ENCODE measurements around the gene EDA. TPM values are rescaled to one million over a fixed set of nuclear protein-coding genes. Genes with fewer than 3 reads are reported as not detected.

Gene EDA
- total RNA-seq, 1 donor, result under 0.01 TPM

GRCh38 chrX:70046978-70047377 lies 431.1 kb downstream of the EDA start:
- no peaks in the 10 kb centered on the region for H3K9me3 ChIP-seq (ENCODE audit: low read depth, low read length)
- H3K79me2 ChIP-seq (ENCODE audit: insufficient read depth, low read length), result no peaks in the 10 kb centered on the region
- H3K4me1 ChIP-seq (ENCODE audit: insufficient read depth, low read length), result no peaks in the 10 kb centered on the region
- TF ChIP-seq, protein P1, sequence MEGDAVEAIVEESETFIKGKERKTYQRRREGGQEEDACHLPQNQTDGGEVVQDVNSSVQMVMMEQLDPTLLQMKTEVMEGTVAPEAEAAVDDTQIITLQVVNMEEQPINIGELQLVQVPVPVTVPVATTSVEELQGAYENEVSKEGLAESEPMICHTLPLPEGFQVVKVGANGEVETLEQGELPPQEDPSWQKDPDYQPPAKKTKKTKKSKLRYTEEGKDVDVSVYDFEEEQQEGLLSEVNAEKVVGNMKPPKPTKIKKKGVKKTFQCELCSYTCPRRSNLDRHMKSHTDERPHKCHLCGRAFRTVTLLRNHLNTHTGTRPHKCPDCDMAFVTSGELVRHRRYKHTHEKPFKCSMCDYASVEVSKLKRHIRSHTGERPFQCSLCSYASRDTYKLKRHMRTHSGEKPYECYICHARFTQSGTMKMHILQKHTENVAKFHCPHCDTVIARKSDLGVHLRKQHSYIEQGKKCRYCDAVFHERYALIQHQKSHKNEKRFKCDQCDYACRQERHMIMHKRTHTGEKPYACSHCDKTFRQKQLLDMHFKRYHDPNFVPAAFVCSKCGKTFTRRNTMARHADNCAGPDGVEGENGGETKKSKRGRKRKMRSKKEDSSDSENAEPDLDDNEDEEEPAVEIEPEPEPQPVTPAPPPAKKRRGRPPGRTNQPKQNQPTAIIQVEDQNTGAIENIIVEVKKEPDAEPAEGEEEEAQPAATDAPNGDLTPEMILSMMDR (IDR thresholded peaks at IDR 0.05; ENCODE audit: extremely low read depth, low read depth, low read length), result no peak
- no peak overlapping the region for H3K27ac ChIP-seq (ENCODE audit: low read depth, low read length)
- H3K27me3 ChIP-seq (ENCODE audit: insufficient read depth, low read length), result no peaks in the 10 kb centered on the region
- H2AFZ ChIP-seq (ENCODE audit: low read length), result peak overlapping the region; percentile 8
- no peak overlapping the region for H3K4me2 ChIP-seq (ENCODE audit: insufficient read depth, low read length)
- H3K4me3 ChIP-seq (ENCODE audit: insufficient read depth, low read length), result no peak overlapping the region
- no peaks in the 10 kb centered on the region for H3K36me3 ChIP-seq (ENCODE audit: insufficient read depth, low read length)
- no peaks in the 10 kb centered on the region for H4K20me1 ChIP-seq (ENCODE audit: insufficient read depth, low read length)
- DNase-seq (ENCODE audit: insufficient read length, low spot score, missing footprints), result no peak

DNA sequence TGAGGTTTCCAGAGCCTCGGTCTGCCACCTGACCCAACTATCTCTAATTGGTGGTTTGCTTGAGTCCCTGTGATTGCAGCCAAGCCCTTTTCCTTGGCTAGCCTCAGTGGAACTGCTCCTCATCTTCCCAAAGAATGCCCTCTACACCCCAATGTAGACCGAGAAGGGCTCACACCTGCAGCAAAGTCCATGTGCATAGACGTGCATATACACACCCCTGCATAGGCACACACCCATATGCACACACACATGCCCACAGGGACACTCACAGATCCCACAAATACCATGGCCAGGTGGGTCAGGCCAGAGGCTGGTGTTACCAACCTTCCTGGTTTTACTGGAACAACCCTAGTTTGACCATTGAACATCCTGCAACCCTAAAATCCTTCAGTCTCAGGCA lies 433.5 kb downstream of the EDA start:
- Histone ChIP-seq H3K4me3 (ENCODE audit: insufficient read depth, low read length) (no peak overlapping the region), H3K27me3 (ENCODE audit: insufficient read depth, low read length) (peaks cover 1% of the 10 kb centered on the region), H3K9me3 (ENCODE audit: low read depth, low read length) (no peaks in the 10 kb centered on the region), H2AFZ (ENCODE audit: low read length) (no peak overlapping the region), H3K4me1 (ENCODE audit: insufficient read depth, low read length) (no peaks in the 10 kb centered on the region), H3K27ac (ENCODE audit: low read depth, low read length) (no peak overlapping the region), H3K36me3 (ENCODE audit: insufficient read depth, low read length) (no peaks in the 10 kb centered on the region), H4K20me1 (ENCODE audit: insufficient read depth, low read length) (no peaks in the 10 kb centered on the region), H3K79me2 (ENCODE audit: insufficient read depth, low read length) (no peaks in the 10 kb centered on the region), H3K4me2 (ENCODE audit: insufficient read depth, low read length) (no peak overlapping the region)
- no peak for DNase-seq (ENCODE audit: insufficient read length, low spot score, missing footprints)
- TF ChIP-seq, protein P1 (IDR thresholded peaks at IDR 0.05; ENCODE audit: extremely low read depth, low read depth, low read length), result no peak

DNA sequence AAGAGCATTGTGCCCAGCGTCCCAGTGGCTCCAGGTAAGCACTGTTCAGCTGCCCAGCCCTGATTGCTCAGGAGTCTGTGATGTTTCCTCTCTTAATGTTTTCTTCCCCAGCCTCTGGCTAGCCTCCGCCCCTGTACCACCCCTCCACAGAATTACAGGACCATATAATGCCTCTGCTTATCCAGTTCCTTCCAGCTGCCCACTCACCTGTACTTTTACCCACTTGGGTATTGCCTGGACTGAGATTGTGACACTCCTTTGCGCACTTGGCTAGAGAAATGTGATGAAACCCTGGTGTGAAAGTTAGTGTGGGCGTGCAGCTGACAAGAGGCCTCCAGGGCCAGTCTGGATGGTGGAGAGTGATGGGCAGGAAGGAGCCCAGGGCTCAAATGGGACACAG lies 434.0 kb downstream of the EDA start, which contains the start of gene AWAT2:
AWAT2 (minus strand) TSS at position 14 of the 400 bp plus-strand sequence; CDS start at position 8, 6 bp downstream.
- Histone ChIP-seq H4K20me1 (ENCODE audit: insufficient read depth, low read length) (no peaks in the 10 kb centered on the region), H3K27me3 (ENCODE audit: insufficient read depth, low read length) (peaks cover 7% of the 10 kb centered on the region), H3K27ac (ENCODE audit: low read depth, low read length) (no peak within 1 kb of the TSS), H3K4me3 (ENCODE audit: insufficient read depth, low read length) (no peak within 1 kb of the TSS), H3K79me2 (ENCODE audit: insufficient read depth, low read length) (no peaks in the 10 kb centered on the region), H2AFZ (ENCODE audit: low read length) (no peak within 1 kb of the TSS), H3K4me1 (ENCODE audit: insufficient read depth, low read length) (no peaks in the 10 kb centered on the region), H3K36me3 (ENCODE audit: insufficient read depth, low read length) (no peaks in the 10 kb centered on the region), H3K4me2 (ENCODE audit: insufficient read depth, low read length) (no peak within 1 kb of the TSS), H3K9me3 (ENCODE audit: low read depth, low read length) (no peaks in the 10 kb centered on the region)
- TF ChIP-seq, protein P1 (IDR thresholded peaks at IDR 0.05; ENCODE audit: extremely low read depth, low read depth, low read length), result no peak
- no peak for DNase-seq (ENCODE audit: insufficient read length, low spot score, missing footprints)

- H3K79me2 ChIP-seq (ENCODE audit: insufficient read depth, low read length), result no peaks in the 10 kb centered on the region
- H2AFZ ChIP-seq (ENCODE audit: low read length), result no peak overlapping the region
- DNase-seq (ENCODE audit: insufficient read length, low spot score, missing footprints), result no peak
- H3K9me3 ChIP-seq (ENCODE audit: low read depth, low read length), result no peaks in the 10 kb centered on the region
- no peak overlapping the region for H3K27ac ChIP-seq (ENCODE audit: low read depth, low read length)
- H3K4me3 ChIP-seq (ENCODE audit: insufficient read depth, low read length), result no peak overlapping the region
- no peak overlapping the region for H3K4me2 ChIP-seq (ENCODE audit: insufficient read depth, low read length)
- H4K20me1 ChIP-seq (ENCODE audit: insufficient read depth, low read length), result no peaks in the 10 kb centered on the region
- TF ChIP-seq, protein P1 (IDR thresholded peaks at IDR 0.05; ENCODE audit: extremely low read depth, low read depth, low read length), result no peak
- no peaks in the 10 kb centered on the region for H3K4me1 ChIP-seq (ENCODE audit: insufficient read depth, low read length)
- H3K27me3 ChIP-seq (ENCODE audit: insufficient read depth, low read length), result peaks cover 11% of the 10 kb centered on the region
- no peaks in the 10 kb centered on the region for H3K36me3 ChIP-seq (ENCODE audit: insufficient read depth, low read length)
Measured at GRCh38 chrX:70052895-70053615, 437.1 kb downstream of the EDA start.

Data from osteoblast (primary cell).